KMS-11 (cell line): Measurements from ENCODE around the gene TPRA1.

ENCODE experiments used
- H2AFZ ChIP-seq: fragments of 200-600 bp; sonication (generic); 2 replicates; pipeline ENCODE4 v1.6.1; 2016; ENCODE audit warnings: antibody characterized with exemption, mixed run types, low read depth
- H3K27ac ChIP-seq: fragments of 200-600 bp; sonication (generic); 2 replicates; pipeline ENCODE4 v1.6.1; 2016; ENCODE audit warnings: mild to moderate bottlenecking, mixed run types
- H3K27me3 ChIP-seq: fragments of 200-600 bp; sonication (generic); 2 replicates; pipeline ENCODE4 v1.6.1; 2017; ENCODE audit warnings: mild to moderate bottlenecking, low read depth, mixed run types, moderate library complexity; ENCODE audit not compliant: insufficient read depth
- H3K36me3 ChIP-seq: fragments of 200-600 bp; sonication (generic); 2 replicates; pipeline ENCODE4 v1.6.1; 2017; ENCODE audit warnings: mild to moderate bottlenecking, mixed run types; ENCODE audit not compliant: insufficient read depth
- H3K4me1 ChIP-seq: fragments of 200-600 bp; sonication (generic); 2 replicates; pipeline ENCODE4 v1.6.1; 2016; ENCODE audit warnings: mild to moderate bottlenecking, low read depth, mixed run types; ENCODE audit not compliant: poor library complexity, severe bottlenecking
- H3K4me2 ChIP-seq: fragments of 200-600 bp; sonication (generic); 2 replicates; pipeline ENCODE4 v1.7.0; 2016; ENCODE audit warnings: mild to moderate bottlenecking, mixed run types
- H3K4me3 ChIP-seq: fragments of 200-600 bp; sonication (generic); IDR thresholded peaks from 2 replicates; pipeline ENCODE4 v1.6.1; 2017; ENCODE audit warnings: low read depth, low read length, mixed read lengths; ENCODE audit not compliant: insufficient read depth
- H3K79me2 ChIP-seq: fragments of 200-600 bp; sonication (generic); 2 replicates; pipeline ENCODE4 v1.6.1; 2016; ENCODE audit warnings: low read depth, mixed run types; ENCODE audit not compliant: insufficient read depth
- H3K9ac ChIP-seq: fragments of 200-600 bp; sonication (generic); 2 replicates; pipeline ENCODE4 v1.6.1; 2016; ENCODE audit warnings: mild to moderate bottlenecking, mixed run types
- H4K20me1 ChIP-seq: fragments of 200-600 bp; sonication (generic); 2 replicates; pipeline ENCODE4 v1.6.1; 2016; ENCODE audit warnings: mild to moderate bottlenecking, mixed run types; ENCODE audit not compliant: insufficient read depth
- CTCF ChIP-seq: fragments of 200-600 bp; sonication (generic); conservative IDR thresholded peaks from 2 replicates; pipeline ENCODE4 v1.6.1; 2017; ENCODE audit warnings: low read depth, mild to moderate bottlenecking, antibody characterized with exemption, low read length, moderate library complexity, mixed read lengths

TPRA1 gene

GRCh38 chr3:127541320-127541719, 49.2 kb downstream of the TPRA1 start:
- peaks cover 3% of the 10 kb centered on the region for H3K4me1 ChIP-seq
- H4K20me1 ChIP-seq = no peaks in the 10 kb centered on the region
- no peaks in the 10 kb centered on the region for H3K79me2 ChIP-seq
- no peaks in the 10 kb centered on the region for H3K36me3 ChIP-seq
- H3K4me3 ChIP-seq = no peak overlapping the region
- no peaks in the 10 kb centered on the region for H3K27me3 ChIP-seq
- H3K4me2 ChIP-seq = no peak overlapping the region
- H2AFZ ChIP-seq = no peak overlapping the region
- H3K9ac ChIP-seq = no peak overlapping the region
- no peak overlapping the region for H3K27ac ChIP-seq
- no peak for TF ChIP-seq CTCF

GRCh38 chr3:127539366-127540060, 51.0 kb downstream of the TPRA1 start:
- H4K20me1 ChIP-seq = no peaks in the 10 kb centered on the region
- H3K4me1 ChIP-seq = peaks cover 2% of the 10 kb centered on the region
- H3K4me2 ChIP-seq = no peak overlapping the region
- no peaks in the 10 kb centered on the region for H3K27me3 ChIP-seq
- H3K79me2 ChIP-seq = no peaks in the 10 kb centered on the region
- no peak overlapping the region for H3K9ac ChIP-seq
- TF ChIP-seq CTCF = no peak
- no peak overlapping the region for H3K27ac ChIP-seq
- no peak overlapping the region for H2AFZ ChIP-seq
- no peak overlapping the region for H3K4me3 ChIP-seq
- no peaks in the 10 kb centered on the region for H3K36me3 ChIP-seq

GRCh38 chr3:127538569-127538968, 52.0 kb downstream of the TPRA1 start:
- Histone ChIP-seq H3K27me3 (no peaks in the 10 kb centered on the region), H3K4me1 (no peaks in the 10 kb centered on the region), H4K20me1 (no peaks in the 10 kb centered on the region), H3K79me2 (no peaks in the 10 kb centered on the region), H3K27ac (no peak overlapping the region), H2AFZ (no peak overlapping the region), H3K4me3 (no peak overlapping the region), H3K4me2 (no peak overlapping the region), H3K9ac (no peak overlapping the region), H3K36me3 (no peaks in the 10 kb centered on the region)
- TF ChIP-seq CTCF = no peak

GRCh38 chr3:127536830-127537812, 53.4 kb downstream of the TPRA1 start:
- TF ChIP-seq CTCF = no peak
- no peaks in the 10 kb centered on the region for H3K79me2 ChIP-seq
- H3K36me3 ChIP-seq = no peaks in the 10 kb centered on the region
- H3K4me3 ChIP-seq = no peak overlapping the region
- H3K27me3 ChIP-seq = no peaks in the 10 kb centered on the region
- no peak overlapping the region for H3K4me2 ChIP-seq
- no peak overlapping the region for H2AFZ ChIP-seq
- H4K20me1 ChIP-seq = no peaks in the 10 kb centered on the region
- no peaks in the 10 kb centered on the region for H3K4me1 ChIP-seq
- no peak overlapping the region for H3K27ac ChIP-seq
- no peak overlapping the region for H3K9ac ChIP-seq
